Measurements from ENCODE around the gene BIN2. TPM values are rescaled to one million over a fixed set of nuclear protein-coding genes. Genes with fewer than 3 reads are reported as not detected.

The BIN2 gene
- total and polyA plus RNA-seq, 9 of the 15 experiments (the other 6 are each of a cell fraction or from before 2014, with no cell fraction given), result 0.04 to 0.39 (median 0.25) TPM; not detected in 1

- no peak for DNase-seq (ENCODE audit: extremely low read depth in 1 of 4, low spot score in 3 of 4)
- intact Hi-C loops (cut with micrococcal nuclease) (no loop called here), in situ Hi-C loops (cut with MboI) (no loop called here)
- CTCF ChIA-PET (ENCODE audit: low intra/inter-chr PET ratio), result no interaction called here
- Histone ChIP-seq H3K4me3 (no peak overlapping the region), H3K4me2 (ENCODE audit: insufficient read depth, low read length) (no peak overlapping the region), H4K20me1 (replicated peaks; ENCODE audit: control insufficient read depth, insufficient read depth, low read length) (no peaks in the 10 kb centered on the region), H3K4me1 (replicated peaks in 1 of 2; ENCODE audit: control insufficient read depth in 2 of 2, insufficient read depth in 2 of 2, low read length in 2 of 2) (peaks cover 27 to 48% of the 10 kb centered on the region in 2 experiments), H2AFZ (ENCODE audit: low read depth, low read length) (peak overlapping the region; percentile 95), H3K9me1 (ENCODE audit: control insufficient read depth, insufficient read depth, low read length) (no peaks in the 10 kb centered on the region), H3K9me3 (replicated peaks; ENCODE audit: control insufficient read depth, insufficient read depth, low read depth, low read length) (no peaks in the 10 kb centered on the region), H3K9ac (ENCODE audit: insufficient read depth in 1 of 2, low read depth in 2 of 2, low read length in 2 of 2) (peak overlapping the region in 1 of 2 experiments; percentile 23; a peak in 1 of 4 replicates), H3K36me3 (ENCODE audit: control insufficient read depth, insufficient read depth, low read length) (no peaks in the 10 kb centered on the region), H3K27ac (ENCODE audit: extremely low read depth, low read depth, low read length) (no peak overlapping the region), H3K27me3 (ENCODE audit: control insufficient read depth in 2 of 2, insufficient read depth in 2 of 2, low read length in 2 of 2) (no peaks in the 10 kb centered on the region), H3K79me2 (ENCODE audit: control insufficient read depth, insufficient read depth, low read length) (no peaks in the 10 kb centered on the region)
- no peak for ATAC-seq
- TF ChIP-seq VEZF1 (CRISPR knock-in tag; IDR thresholded peaks at IDR 0.05), result peak; percentile 14; the same call in 1 of the 2 replicates
- TF ChIP-seq EGR1 (conservative IDR thresholded peaks at IDR 0.05), result 0 out of 2 replicates have a peak, but pooled peaks have one; percentile 16
- peak; percentile 73 for TF ChIP-seq CEBPB (tag; IDR thresholded peaks at IDR 0.05)
- TF ChIP-seq ZMIZ1 (IDR thresholded peaks at IDR 0.05; ENCODE audit: low read depth in 2 of 2, low read length in 2 of 2), result no peak
- TF ChIP-seq NR2C1 (IDR thresholded peaks at IDR 0.05), result no peak
- TF ChIP-seq NR2C1 (tag; IDR thresholded peaks at IDR 0.05), result no peak
- FAIRE-seq, result no peak
- POLR2A ChIA-PET, result interaction anchor here (0.5 kb wide), 1 partner anchor 11 kb away, joined by 3 read pairs; no protein-coding TSS in a partner anchor
- WGBS (ENCODE audit: insufficient coverage, low coverage, missing lambda C conversion rate), result 40% methylated on average over 5 of the region's 5 CpGs
- no TSS peak for BruUV-seq (replicated peaks)
These were observed 5.8 kb upstream of the BIN2 start for GRCh38 chr12:51329742-51330141.

All from K562 (cell line).